H1 (cell line): ENCODE data around the gene ITPR3. TPM values are rescaled to one million over a fixed set of nuclear protein-coding genes. Genes with fewer than 3 reads are reported as not detected.

Source experiments
- CTCF ChIA-PET: fragments of 300-600 bp; sonication (Branson Sonifier 250); formaldehyde crosslinking; loops from one replicate; lab custom pipeline; 2021; ENCODE audit not compliant: partially characterized antibody; lab: Charles Lee
- POLR2A ChIA-PET: fragments of 300-600 bp; sonication (Branson Sonifier 250); formaldehyde crosslinking; loops from one replicate; lab custom pipeline; 2021; ENCODE audit warnings: inconsistent platforms; ENCODE audit not compliant: partially characterized antibody; lab: Charles Lee
- DNase-seq, 2 experiments: peaks; one replicate each; pipeline versions ENCODE4 v3.0.0 to v3.0.0-alpha.2; 2010 to 2022; ENCODE audit warnings: low spot score in 2 of 2, low read depth in 1 of 2, mixed read lengths in 1 of 2
- FAIRE-seq: peaks from 2 replicates; lab custom pipeline; 2011; peaks lifted over from hg19 to GRCh38; lab: Jason Lieb, UNC
- H2AFZ ChIP-seq: 2 replicates; pipeline ENCODE4 v1.8.1; 2012; ENCODE audit warnings: low read length, inconsistent platforms
- H2AK5ac ChIP-seq: 2 replicates; pipeline ENCODE4 v1.6.1; 2013; ENCODE audit warnings: low read depth, low read length
- H2BK120ac ChIP-seq: replicated peaks from 2 replicates; pipeline ENCODE3; 2013; ENCODE audit warnings: low read depth, low read length, inconsistent platforms
- H2BK12ac ChIP-seq: 2 replicates; pipeline ENCODE4 v1.6.1; 2013; ENCODE audit warnings: low read depth, low read length
- H2BK15ac ChIP-seq: 2 replicates; pipeline ENCODE4 v1.6.1; 2013; ENCODE audit warnings: low read length
- H2BK20ac ChIP-seq: 2 replicates; pipeline ENCODE4 v1.6.1; 2013; ENCODE audit warnings: low read length
- H2BK5ac ChIP-seq: 2 replicates; pipeline ENCODE4 v1.6.1; 2013; ENCODE audit warnings: low read depth, low read length
- H3K14ac ChIP-seq: 2 replicates; pipeline ENCODE4 v1.6.1; 2013; ENCODE audit warnings: inconsistent platforms; ENCODE audit not compliant: insufficient read length
- H3K18ac ChIP-seq: 2 replicates; pipeline ENCODE4 v1.6.1; 2013; ENCODE audit warnings: low read length; ENCODE audit errors: extremely low read depth
- H3K23ac ChIP-seq: 2 replicates; pipeline ENCODE4 v1.6.1; 2013; ENCODE audit warnings: inconsistent platforms; ENCODE audit not compliant: insufficient read length
- H3K23me2 ChIP-seq: 2 replicates; pipeline ENCODE4 v1.6.1; 2013; ENCODE audit warnings: low read depth, low read length
- H3K27ac ChIP-seq: 2 replicates; pipeline ENCODE4 v1.6.1; 2011; ENCODE audit warnings: low read depth, low read length, inconsistent platforms
- H3K27me3 ChIP-seq, 4 experiments: replicated peaks in 1 of 4; 1 replicate in 1 of 4; 2 replicates in 3 of 4; pipeline versions ENCODE4 v1.6.1 to v1.8.1; 2011 to 2013; ENCODE audit warnings: low read length in 3 of 4, mild to moderate bottlenecking in 3 of 4, inconsistent platforms in 2 of 4, mixed read lengths in 2 of 4, moderate library complexity in 1 of 4; ENCODE audit not compliant: control insufficient read depth in 3 of 4, insufficient read depth in 3 of 4; ENCODE audit errors: extremely low read depth in 1 of 4
- H3K36me3 ChIP-seq, 4 experiments: 2 replicates each; pipeline versions ENCODE4 v1.6.1 to v1.8.1; 2011 to 2013; ENCODE audit warnings: mild to moderate bottlenecking in 4 of 4, low read length in 3 of 4, moderate library complexity in 2 of 4, control low read depth in 1 of 4, inconsistent platforms in 1 of 4; ENCODE audit not compliant: insufficient read depth in 4 of 4, control insufficient read depth in 2 of 4
- H3K4ac ChIP-seq: replicated peaks from 2 replicates; pipeline ENCODE3; 2013; ENCODE audit warnings: low read length, low read depth, mixed read lengths, inconsistent platforms; ENCODE audit not compliant: insufficient read length
- H3K4me1 ChIP-seq, 4 experiments: replicated peaks in 1 of 4; 1 replicate in 1 of 4; 2 replicates in 3 of 4; pipeline versions ENCODE4 v1.6.1 to v1.8.1; 2011 to 2013; ENCODE audit warnings: low read length in 3 of 4, inconsistent platforms in 2 of 4, mixed read lengths in 1 of 4; ENCODE audit not compliant: insufficient read depth in 4 of 4, control insufficient read depth in 3 of 4
- H3K4me2 ChIP-seq, 2 experiments: 2 replicates each; pipeline versions ENCODE4 v1.6.1 to v1.8.1; 2011 to 2013; ENCODE audit warnings: low read depth in 2 of 2, low read length in 2 of 2, control low read depth in 1 of 2, inconsistent platforms in 1 of 2, mild to moderate bottlenecking in 1 of 2; ENCODE audit not compliant: insufficient read depth in 1 of 2
- H3K4me3 ChIP-seq, 4 experiments: fragments of 200-600, 300-600 bp in 1 of 4; sonication (generic), shearing (Covaris generic), sonication (Bioruptor Twin) in 1 of 4; 2 replicates each; pipeline versions ENCODE4 v1.5.1 to v1.8.1; 2011 to 2016; ENCODE audit warnings: low read length in 4 of 4, low read depth in 3 of 4, control low read depth in 2 of 4, inconsistent platforms in 2 of 4, mild to moderate bottlenecking in 2 of 4, mixed read lengths in 1 of 4, moderate library complexity in 1 of 4; ENCODE audit not compliant: insufficient read depth in 2 of 4; ENCODE audit errors: extremely low read depth in 1 of 4
- H3K56ac ChIP-seq: replicated peaks from 2 replicates; pipeline ENCODE3; 2013; ENCODE audit warnings: low read depth, mild to moderate bottlenecking, mixed read lengths, low read length, inconsistent platforms; ENCODE audit not compliant: insufficient read length
- H3K79me1 ChIP-seq: 2 replicates; pipeline ENCODE4 v1.6.1; 2013; ENCODE audit warnings: low read depth, low read length, control low read depth
- H3K79me2 ChIP-seq, 2 experiments: 2 replicates each; pipeline versions ENCODE4 v1.6.1 to v1.8.1; 2012 to 2013; ENCODE audit warnings: low read length in 2 of 2, mild to moderate bottlenecking in 2 of 2, inconsistent platforms in 1 of 2; ENCODE audit not compliant: insufficient read depth in 2 of 2, control insufficient read depth in 1 of 2
- H3K9ac ChIP-seq, 4 experiments: replicated peaks in 1 of 4; 1 replicate in 1 of 4; 2 replicates in 3 of 4; pipeline versions ENCODE4 v1.6.1 to v1.8.1; 2011 to 2013; ENCODE audit warnings: low read depth in 3 of 4, low read length in 3 of 4, control low read depth in 2 of 4, mild to moderate bottlenecking in 2 of 4, moderate library complexity in 2 of 4, inconsistent platforms in 1 of 4; ENCODE audit errors: extremely low read depth in 1 of 4
- H3K9me3 ChIP-seq, 2 experiments: 2 replicates each; pipeline versions ENCODE4 v1.6.1 to v1.8.1; 2012 to 2013; ENCODE audit warnings: mild to moderate bottlenecking in 2 of 2, moderate library complexity in 2 of 2, control low read depth in 1 of 2, inconsistent platforms in 1 of 2, low read depth in 1 of 2, low read length in 1 of 2, mixed read lengths in 1 of 2; ENCODE audit not compliant: insufficient read depth in 2 of 2
- H4K20me1 ChIP-seq, 2 experiments: replicated peaks in 1 of 2; 2 replicates each; pipeline versions ENCODE3 to v1.8.1; 2011 to 2013; ENCODE audit warnings: inconsistent platforms in 2 of 2, low read length in 2 of 2, mild to moderate bottlenecking in 1 of 2; ENCODE audit not compliant: insufficient read depth in 2 of 2, control insufficient read depth in 1 of 2
- H4K5ac ChIP-seq: 2 replicates; pipeline ENCODE4 v1.6.1; 2013; ENCODE audit warnings: low read length, low read depth, mixed read lengths, inconsistent platforms; ENCODE audit not compliant: insufficient read length
- H4K8ac ChIP-seq: 2 replicates; pipeline ENCODE4 v1.8.0; 2013; ENCODE audit warnings: mild to moderate bottlenecking, moderate library complexity, low read length, inconsistent platforms; ENCODE audit not compliant: insufficient read depth; ENCODE audit errors: extremely low read depth
- H4K91ac ChIP-seq: replicated peaks from 2 replicates; pipeline ENCODE3; 2013; ENCODE audit warnings: low read length, mixed read lengths, inconsistent platforms; ENCODE audit not compliant: insufficient read length
- BCL11A ChIP-seq, 2 experiments: IDR thresholded peaks; one replicate each; pipeline ENCODE4 v1.6.1; 2011; ENCODE audit warnings: low read depth in 2 of 2, low read length in 2 of 2, mild to moderate bottlenecking in 2 of 2
- BRCA1 ChIP-seq: IDR thresholded peaks from 2 replicates; pipeline ENCODE4 v1.6.1; 2012; ENCODE audit warnings: low read depth, low read length, improper control_type of control experiment
- CREB1 ChIP-seq: IDR thresholded peaks from 2 replicates; pipeline ENCODE4 v1.6.1; 2012; ENCODE audit warnings: inconsistent platforms
- NRF1 ChIP-seq: IDR thresholded peaks from 2 replicates; pipeline ENCODE4 v1.6.1; 2011; ENCODE audit warnings: mild to moderate bottlenecking, low read depth, low read length, improper control_type of control experiment
- POU5F1 ChIP-seq: IDR thresholded peaks from 2 replicates; pipeline ENCODE4 v1.6.1; 2011; ENCODE audit warnings: low read depth, mild to moderate bottlenecking, low read length, moderate library complexity
- SIRT6 ChIP-seq: IDR thresholded peaks from one replicate; pipeline ENCODE4 v1.7.1; 2012; ENCODE audit warnings: low read length, inconsistent platforms
- TAF1 ChIP-seq: IDR thresholded peaks from 2 replicates; pipeline ENCODE4 v1.6.1; 2011; ENCODE audit warnings: mild to moderate bottlenecking, low read depth, low read length
- WGBS, 2 experiments: shearing (Covaris generic) in 1 of 2; methylation state at CpG; one replicate each; pipeline versions ENCODE4 v1.1.6 to v1.1.7; 2013 to 2015; ENCODE audit warnings: low lambda C conversion rate in 2 of 2, mixed read lengths in 2 of 2, inconsistent platforms in 1 of 2, low coverage in 1 of 2, missing lambda C conversion rate in 1 of 2; ENCODE audit not compliant: insufficient replicate concordance in 2 of 2, insufficient coverage in 1 of 2, insufficient read length in 1 of 2; ENCODE audit errors: extremely low coverage in 1 of 2, missing lambda C conversion rate in 1 of 2; 5-methylcytosine and 5-hydroxymethylcytosine counted together
- polyA plus RNA-seq, 7 experiments: library from polyadenylated mRNA; depleted of rRNA in 3 of 7; stranded (reverse) in 5 of 7; unstranded in 2 of 7; fragments of >200 nt in 5 of 7; fragments of 200-250 nt in 2 of 7; gene quantifications; 1 replicate in 5 of 7; 2 replicates in 1 of 7; 4 replicates in 1 of 7; pipeline versions ENCODE4 v1.2.1 to v1.2.3, GENCODE V29; 2011 to 2013; ENCODE audit warnings: missing spikeins in 2 of 7, mixed read lengths in 2 of 7
- total RNA-seq: library from RNA; stranded (reverse); fragmentation: NEBNext Ultra II Directional; extraction: Animal tissue kit (Norgen Biotek cat#: 25700); gene quantifications from 2 replicates; pipeline ENCODE4 v1.2.1, GENCODE V29; 2021
- TF ChIP-seq, protein P1 (sequence below): IDR thresholded peaks from 2 replicates; pipeline ENCODE4 v1.6.1; 2012; ENCODE audit warnings: inconsistent platforms
- TF ChIP-seq, protein P2 (sequence below), 3 experiments: IDR thresholded peaks; 1 replicate in 2 of 3; 2 replicates in 1 of 3; pipeline versions ENCODE4 v1.5.1 to v1.6.1; 2011; ENCODE audit warnings: low read length in 3 of 3, mild to moderate bottlenecking in 3 of 3, inconsistent platforms in 2 of 3, low read depth in 1 of 3, moderate library complexity in 1 of 3; ENCODE audit not compliant: insufficient read depth in 1 of 3; ENCODE audit errors: control extremely low read depth in 1 of 3
- TF ChIP-seq, protein P3 (sequence below): IDR thresholded peaks from 2 replicates; pipeline ENCODE4 v1.6.1; 2011; ENCODE audit warnings: low read depth, mild to moderate bottlenecking, low read length; ENCODE audit not compliant: insufficient read depth

ITPR3 gene
- total and polyA plus RNA-seq, 2 of the 8 experiments (the other 6 are each of a cell fraction or from before 2014, with no cell fraction given): 29.1 to 45.7 TPM

DNA sequence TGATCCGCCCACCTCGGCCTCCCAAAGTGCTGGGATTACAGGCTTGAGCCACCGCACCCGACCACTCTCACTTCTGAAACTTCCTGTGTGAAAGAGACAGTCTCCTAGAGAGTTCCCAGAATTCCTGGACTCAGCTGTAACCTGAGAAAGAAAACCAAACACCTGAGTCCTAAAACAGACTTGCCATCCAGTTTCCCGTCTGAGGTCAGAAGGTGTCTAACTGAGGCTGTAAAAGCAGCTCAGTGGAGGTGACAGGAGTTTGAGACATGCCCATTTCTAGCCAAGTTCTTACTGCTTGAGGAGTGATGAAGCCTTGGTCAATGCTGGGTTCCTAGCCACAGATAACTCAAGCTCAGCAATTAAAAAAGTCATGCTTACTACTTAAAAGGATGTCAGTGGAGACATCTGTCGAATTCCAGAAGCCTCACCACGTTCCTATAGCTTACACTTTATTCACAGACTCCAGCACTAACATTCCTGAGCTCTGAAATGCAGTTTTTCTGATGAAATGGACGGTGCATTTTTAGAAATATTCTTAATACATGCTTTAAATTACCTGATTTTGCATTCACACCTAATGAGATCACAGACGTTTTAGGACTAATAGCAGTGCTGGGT is 84.3 kb downstream of the ITPR3 start:
- 82% methylated on average over 7 of the region's 9 CpGs; no CpG with 5 or more reads in 1 of the 2 experiments for WGBS, 2 experiments
- CTCF ChIA-PET: interaction anchor here (0.8 to 1.8 kb wide), 7 partner anchors 19 to 321 kb away, joined by 3 to 5 read pairs (median 3); no protein-coding TSS in a partner anchor
- TF ChIP-seq SIRT6 (no peak), CREB1 (no peak), BCL11A (IDR thresholded peaks at IDR 0.05; ENCODE audit: low read depth in 2 of 2, low read length in 2 of 2) (no peak), BRCA1 (no peak), POU5F1 (no peak), NRF1 (no peak), TAF1 (no peak)
- TF ChIP-seq, protein P1, sequence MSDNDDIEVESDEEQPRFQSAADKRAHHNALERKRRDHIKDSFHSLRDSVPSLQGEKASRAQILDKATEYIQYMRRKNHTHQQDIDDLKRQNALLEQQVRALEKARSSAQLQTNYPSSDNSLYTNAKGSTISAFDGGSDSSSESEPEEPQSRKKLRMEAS: no peak
- TF ChIP-seq, protein P2, sequence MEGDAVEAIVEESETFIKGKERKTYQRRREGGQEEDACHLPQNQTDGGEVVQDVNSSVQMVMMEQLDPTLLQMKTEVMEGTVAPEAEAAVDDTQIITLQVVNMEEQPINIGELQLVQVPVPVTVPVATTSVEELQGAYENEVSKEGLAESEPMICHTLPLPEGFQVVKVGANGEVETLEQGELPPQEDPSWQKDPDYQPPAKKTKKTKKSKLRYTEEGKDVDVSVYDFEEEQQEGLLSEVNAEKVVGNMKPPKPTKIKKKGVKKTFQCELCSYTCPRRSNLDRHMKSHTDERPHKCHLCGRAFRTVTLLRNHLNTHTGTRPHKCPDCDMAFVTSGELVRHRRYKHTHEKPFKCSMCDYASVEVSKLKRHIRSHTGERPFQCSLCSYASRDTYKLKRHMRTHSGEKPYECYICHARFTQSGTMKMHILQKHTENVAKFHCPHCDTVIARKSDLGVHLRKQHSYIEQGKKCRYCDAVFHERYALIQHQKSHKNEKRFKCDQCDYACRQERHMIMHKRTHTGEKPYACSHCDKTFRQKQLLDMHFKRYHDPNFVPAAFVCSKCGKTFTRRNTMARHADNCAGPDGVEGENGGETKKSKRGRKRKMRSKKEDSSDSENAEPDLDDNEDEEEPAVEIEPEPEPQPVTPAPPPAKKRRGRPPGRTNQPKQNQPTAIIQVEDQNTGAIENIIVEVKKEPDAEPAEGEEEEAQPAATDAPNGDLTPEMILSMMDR (IDR thresholded peaks at IDR 0.05; ENCODE audit: control extremely low read depth in 1 of 3, insufficient read depth in 1 of 3, low read depth in 1 of 3, low read length in 3 of 3): no peak
- TF ChIP-seq, protein P3, sequence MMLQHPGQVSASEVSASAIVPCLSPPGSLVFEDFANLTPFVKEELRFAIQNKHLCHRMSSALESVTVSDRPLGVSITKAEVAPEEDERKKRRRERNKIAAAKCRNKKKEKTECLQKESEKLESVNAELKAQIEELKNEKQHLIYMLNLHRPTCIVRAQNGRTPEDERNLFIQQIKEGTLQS: no peak

More for the DNA sequence above, 84.3 kb downstream of the ITPR3 start:
- Histone ChIP-seq H3K23ac (no peak overlapping the region), H4K8ac (no peak overlapping the region), H3K18ac (no peak overlapping the region), H2AK5ac (no peak overlapping the region), H2BK120ac (no peak overlapping the region), H4K5ac (no peak overlapping the region), H3K4me3 (no peak overlapping the region), H3K9me3 (no peaks in the 10 kb centered on the region), H4K20me1 (peaks cover 8 to 17% of the 10 kb centered on the region in 2 experiments), H3K4me1 (peaks cover 0 to 4% (median 1%) of the 10 kb centered on the region in 4 experiments; a peak in 2 of 7 replicates), H3K36me3 (peaks cover 9 to 32% (median 20%) of the 10 kb centered on the region in 4 experiments), H3K79me1 (peaks cover 17% of the 10 kb centered on the region), H3K14ac (no peak overlapping the region), H3K4ac (no peak overlapping the region), H4K91ac (no peak overlapping the region), H3K9ac (no peak overlapping the region), H2BK5ac (no peak overlapping the region), H3K4me2 (no peak overlapping the region), H3K27ac (no peak overlapping the region), H2BK15ac (no peak overlapping the region), H2BK12ac (no peak overlapping the region), H2AFZ (no peak overlapping the region), H2BK20ac (no peak overlapping the region), H3K56ac (no peak overlapping the region), H3K79me2 (peaks cover 0 to 9% of the 10 kb centered on the region in 2 experiments; a peak in 2 of 4 replicates), H3K27me3 (no peaks in the 10 kb centered on the region), H3K23me2 (no peaks in the 10 kb centered on the region)
- POLR2A ChIA-PET: interaction anchor here (0.7 to 2.4 kb wide), 9 partner anchors 10 to 119 kb away, joined by 3 to 7 read pairs (median 3); no protein-coding TSS in a partner anchor
- DNase-seq: no peak
- FAIRE-seq: no peak
